Gastrocnemius medialis (tissue), 4 donors: ENCODE measurements around the gene SAP130.

ENCODE experiments used
- POLR2A ChIP-seq, 2 donors: fragments of 450-650 bp; IDR thresholded peaks; one replicate each; pipeline ENCODE4 v1.6.1; 2017; ENCODE audit warnings: antibody characterized with exemption in 2 of 2, mild to moderate bottlenecking in 2 of 2, moderate library complexity in 2 of 2
- TF ChIP-seq, protein P1 (sequence below), 5 experiments: fragments of 450-650 bp in 3 of 5; fragments of 200-600 bp in 2 of 5; sonication (generic) in 2 of 5; IDR thresholded peaks in 4 of 5; conservative IDR thresholded peaks in 1 of 5; 1 replicate in 4 of 5; 2 replicates in 1 of 5; pipeline ENCODE4 v1.5.1; 2016 to 2019; ENCODE audit warnings: antibody characterized with exemption in 5 of 5, mild to moderate bottlenecking in 3 of 5, moderate library complexity in 3 of 5

DNA sequence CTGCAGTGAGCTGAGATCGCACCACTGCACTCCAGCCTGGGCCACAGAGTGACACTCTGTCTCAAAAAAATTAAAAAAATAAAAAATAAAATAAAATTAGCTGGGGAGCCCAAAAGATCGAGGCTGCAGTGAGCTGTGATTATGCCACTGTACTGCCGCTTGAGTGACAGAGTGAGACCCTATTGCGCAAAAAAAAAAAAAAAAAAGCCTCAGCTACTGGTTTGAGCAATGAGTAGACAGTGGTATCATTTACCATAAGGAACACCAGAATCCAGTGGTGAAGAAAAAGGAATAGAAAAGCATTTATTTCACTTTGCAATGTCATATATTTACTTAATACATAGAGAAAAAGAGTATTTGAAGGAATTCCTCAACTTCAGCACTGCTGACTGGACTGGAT is 3.0 kb downstream of the SAP130 start:
- TF ChIP-seq, protein P1, sequence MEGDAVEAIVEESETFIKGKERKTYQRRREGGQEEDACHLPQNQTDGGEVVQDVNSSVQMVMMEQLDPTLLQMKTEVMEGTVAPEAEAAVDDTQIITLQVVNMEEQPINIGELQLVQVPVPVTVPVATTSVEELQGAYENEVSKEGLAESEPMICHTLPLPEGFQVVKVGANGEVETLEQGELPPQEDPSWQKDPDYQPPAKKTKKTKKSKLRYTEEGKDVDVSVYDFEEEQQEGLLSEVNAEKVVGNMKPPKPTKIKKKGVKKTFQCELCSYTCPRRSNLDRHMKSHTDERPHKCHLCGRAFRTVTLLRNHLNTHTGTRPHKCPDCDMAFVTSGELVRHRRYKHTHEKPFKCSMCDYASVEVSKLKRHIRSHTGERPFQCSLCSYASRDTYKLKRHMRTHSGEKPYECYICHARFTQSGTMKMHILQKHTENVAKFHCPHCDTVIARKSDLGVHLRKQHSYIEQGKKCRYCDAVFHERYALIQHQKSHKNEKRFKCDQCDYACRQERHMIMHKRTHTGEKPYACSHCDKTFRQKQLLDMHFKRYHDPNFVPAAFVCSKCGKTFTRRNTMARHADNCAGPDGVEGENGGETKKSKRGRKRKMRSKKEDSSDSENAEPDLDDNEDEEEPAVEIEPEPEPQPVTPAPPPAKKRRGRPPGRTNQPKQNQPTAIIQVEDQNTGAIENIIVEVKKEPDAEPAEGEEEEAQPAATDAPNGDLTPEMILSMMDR (IDR thresholded peaks at IDR 0.05 in 4 of 5, conservative IDR thresholded peaks at IDR 0.05 in 1 of 5): no peak
- TF ChIP-seq POLR2A (IDR thresholded peaks at IDR 0.05): no peak
